ENCODE measurements around the gene PARVA. TPM values are rescaled to one million over a fixed set of nuclear protein-coding genes. Genes with fewer than 3 reads are reported as not detected.

PARVA gene, protein sequence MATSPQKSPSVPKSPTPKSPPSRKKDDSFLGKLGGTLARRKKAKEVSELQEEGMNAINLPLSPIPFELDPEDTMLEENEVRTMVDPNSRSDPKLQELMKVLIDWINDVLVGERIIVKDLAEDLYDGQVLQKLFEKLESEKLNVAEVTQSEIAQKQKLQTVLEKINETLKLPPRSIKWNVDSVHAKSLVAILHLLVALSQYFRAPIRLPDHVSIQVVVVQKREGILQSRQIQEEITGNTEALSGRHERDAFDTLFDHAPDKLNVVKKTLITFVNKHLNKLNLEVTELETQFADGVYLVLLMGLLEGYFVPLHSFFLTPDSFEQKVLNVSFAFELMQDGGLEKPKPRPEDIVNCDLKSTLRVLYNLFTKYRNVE
- 71.7 and 74.6 TPM in 2 replicates for total RNA-seq

DNA sequence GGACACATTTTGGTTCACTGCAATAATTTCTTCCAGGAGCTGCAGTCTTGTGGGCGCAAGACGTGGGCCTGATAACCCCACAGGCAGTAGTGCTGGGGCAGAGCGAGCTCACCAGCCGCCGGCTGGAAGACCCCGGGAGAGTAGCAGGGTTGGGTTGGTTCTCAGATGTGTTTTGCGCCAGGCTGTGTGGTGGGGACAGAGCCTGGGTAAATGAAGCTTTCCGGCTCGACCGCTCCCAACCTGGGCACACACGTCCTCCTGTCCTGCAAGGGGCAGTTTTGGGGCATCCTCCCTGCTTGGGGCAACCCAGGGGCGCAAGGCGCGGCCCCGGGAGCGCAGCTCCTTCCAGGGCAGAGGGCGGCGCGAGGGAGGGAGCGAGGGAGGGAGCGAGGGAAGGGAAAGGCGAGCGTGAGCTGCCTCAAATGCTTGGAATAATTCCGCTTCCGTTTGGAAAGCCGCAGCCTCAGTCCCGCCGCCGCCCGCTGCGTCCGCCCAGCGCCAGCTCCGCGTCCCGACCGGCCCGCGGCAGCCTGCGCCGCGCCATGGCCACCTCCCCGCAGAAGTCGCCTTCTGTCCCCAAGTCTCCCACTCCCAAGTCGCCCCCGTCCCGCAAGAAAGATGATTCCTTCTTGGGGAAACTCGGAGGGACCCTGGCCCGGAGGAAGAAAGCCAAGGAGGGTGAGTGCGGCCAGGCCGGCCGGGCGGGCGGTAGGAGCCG, at the start of gene PARVA:
TSS of gene PARVA (plus strand) at position 466 of the 718 bp plus-strand sequence. CDS start at position 543, 77 bp downstream.

